Heart left ventricle (tissue), 13 donors: ENCODE data around the gene TTC38.

ENCODE experiments used
- POLR2A ChIP-seq, 2 donors: fragments of 450-650 bp; IDR thresholded peaks; one replicate each; pipeline ENCODE4 v1.6.1; 2017; ENCODE audit warnings: antibody characterized with exemption in 2 of 2, mild to moderate bottlenecking in 2 of 2, moderate library complexity in 2 of 2
- TF ChIP-seq, protein P1 (sequence below), 12 donors: fragments of 200-600 bp; sonication (generic) in 4 of 12; IDR thresholded peaks; one replicate each; pipeline versions ENCODE4 v1.5.0 to v1.8.0; 2018 to 2022; ENCODE audit warnings: antibody characterized with exemption in 12 of 12, mild to moderate bottlenecking in 5 of 12
- donor health status: ischemic (EF 13 %, LVEDD 7.1; RV severe dilation, severe dysfunction).
- donor health status: DM: no; HTN: yes; CAD: no.
- donor health status: DM: no; HTN: no; CAD: no.
- donor health status: ischemic (EF 25% LVEDD 6.9; RV normal size, moderate dysfunction).
- donor health status: ischemic (EF 25% LVEDD 5.7; RV mildly dilated, moderate dysfunction).
- donor health status: ischemic (EF 35%, LVEDD 5.7; RV mildly dilated, moderate dysfunction).
- donor health status: nonischemic (EF 11% LVEDD 7.7; RV severe dilation, severe dysfunction).
- donor health status: DM: yes; HTN: yes; CAD: no.
- donor health status: PGD.
- donor health status: ischemic (EF 29% LVEDD 5.4; RV normal size, mild dysfunction).
- donor health status: nonischemic (EF 23%, LVEDD 6.1; RV moderate dilation, normal function).

DNA sequence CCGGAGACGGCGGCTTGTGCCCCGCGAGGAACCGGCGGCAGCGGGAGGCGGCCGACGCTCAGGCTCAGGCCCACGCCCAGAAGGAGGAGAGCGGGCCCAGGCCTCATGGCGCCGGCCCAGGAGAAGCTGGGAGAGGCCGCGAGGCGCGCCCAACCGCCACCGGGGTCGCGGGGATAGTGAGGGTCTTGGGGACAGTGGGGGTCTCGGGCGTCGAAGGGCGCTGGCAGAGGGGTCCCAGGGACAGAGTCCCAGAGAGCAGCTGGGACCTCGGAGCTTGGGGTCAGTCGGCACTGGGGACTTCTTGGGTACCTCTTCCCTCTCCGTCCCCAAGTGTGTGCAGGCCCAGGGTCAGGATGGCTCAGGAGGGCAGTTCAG, 4.6 kb upstream of the TTC38 start, which contains the start of gene PKDREJ:
- TF ChIP-seq, protein P1, sequence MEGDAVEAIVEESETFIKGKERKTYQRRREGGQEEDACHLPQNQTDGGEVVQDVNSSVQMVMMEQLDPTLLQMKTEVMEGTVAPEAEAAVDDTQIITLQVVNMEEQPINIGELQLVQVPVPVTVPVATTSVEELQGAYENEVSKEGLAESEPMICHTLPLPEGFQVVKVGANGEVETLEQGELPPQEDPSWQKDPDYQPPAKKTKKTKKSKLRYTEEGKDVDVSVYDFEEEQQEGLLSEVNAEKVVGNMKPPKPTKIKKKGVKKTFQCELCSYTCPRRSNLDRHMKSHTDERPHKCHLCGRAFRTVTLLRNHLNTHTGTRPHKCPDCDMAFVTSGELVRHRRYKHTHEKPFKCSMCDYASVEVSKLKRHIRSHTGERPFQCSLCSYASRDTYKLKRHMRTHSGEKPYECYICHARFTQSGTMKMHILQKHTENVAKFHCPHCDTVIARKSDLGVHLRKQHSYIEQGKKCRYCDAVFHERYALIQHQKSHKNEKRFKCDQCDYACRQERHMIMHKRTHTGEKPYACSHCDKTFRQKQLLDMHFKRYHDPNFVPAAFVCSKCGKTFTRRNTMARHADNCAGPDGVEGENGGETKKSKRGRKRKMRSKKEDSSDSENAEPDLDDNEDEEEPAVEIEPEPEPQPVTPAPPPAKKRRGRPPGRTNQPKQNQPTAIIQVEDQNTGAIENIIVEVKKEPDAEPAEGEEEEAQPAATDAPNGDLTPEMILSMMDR (IDR thresholded peaks at IDR 0.05) = no peak
- TF ChIP-seq POLR2A (IDR thresholded peaks at IDR 0.05) = no peak
